Jurkat, Clone E6-1 (cell line): ENCODE data around the gene ELMOD3.

Source experiments
- DNase-seq: peaks from one replicate; pipeline ENCODE4 v3.0.0-alpha.2; 2011; ENCODE audit warnings: low read depth, low spot score
- H3K4me3 ChIP-seq: 2 replicates; pipeline ENCODE4 v1.5.1; 2011; ENCODE audit warnings: mild to moderate bottlenecking, low read length, control low read depth, moderate library complexity

Gene ELMOD3

DNA sequence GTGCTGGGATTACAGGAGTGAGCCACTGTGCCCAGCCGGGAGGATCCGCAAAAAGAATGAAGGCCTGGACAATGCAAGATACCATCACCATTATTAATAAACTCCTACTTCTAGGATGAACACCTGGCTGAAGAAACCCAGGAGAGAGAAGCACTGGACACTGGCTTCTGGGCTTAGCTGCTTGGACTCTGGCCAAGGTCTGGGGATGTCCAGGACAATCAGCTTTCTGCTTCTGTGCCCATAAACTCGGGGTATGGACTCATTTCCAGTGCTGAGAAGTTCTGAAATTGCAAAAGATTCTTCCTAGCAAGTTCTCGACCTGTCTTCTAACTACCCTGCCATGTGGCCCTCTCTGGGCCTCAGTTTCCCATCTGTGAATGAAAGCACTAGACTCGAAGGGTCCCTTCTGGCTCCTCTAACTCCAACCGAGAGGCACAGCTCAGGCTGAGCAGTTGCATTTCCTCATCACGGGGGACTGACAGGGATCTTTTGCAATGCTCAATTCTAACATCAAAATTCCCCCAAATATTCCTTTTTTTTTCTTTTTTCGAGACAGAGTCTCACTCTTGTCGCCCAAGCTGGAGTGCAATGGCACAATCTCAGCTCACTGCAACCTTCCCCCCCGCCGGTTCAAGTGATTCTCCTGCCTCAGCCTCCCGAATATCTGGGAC, 61.5 kb downstream of the ELMOD3 start:
- DNase-seq: no peak
- no peak overlapping the region for H3K4me3 ChIP-seq

DNA sequence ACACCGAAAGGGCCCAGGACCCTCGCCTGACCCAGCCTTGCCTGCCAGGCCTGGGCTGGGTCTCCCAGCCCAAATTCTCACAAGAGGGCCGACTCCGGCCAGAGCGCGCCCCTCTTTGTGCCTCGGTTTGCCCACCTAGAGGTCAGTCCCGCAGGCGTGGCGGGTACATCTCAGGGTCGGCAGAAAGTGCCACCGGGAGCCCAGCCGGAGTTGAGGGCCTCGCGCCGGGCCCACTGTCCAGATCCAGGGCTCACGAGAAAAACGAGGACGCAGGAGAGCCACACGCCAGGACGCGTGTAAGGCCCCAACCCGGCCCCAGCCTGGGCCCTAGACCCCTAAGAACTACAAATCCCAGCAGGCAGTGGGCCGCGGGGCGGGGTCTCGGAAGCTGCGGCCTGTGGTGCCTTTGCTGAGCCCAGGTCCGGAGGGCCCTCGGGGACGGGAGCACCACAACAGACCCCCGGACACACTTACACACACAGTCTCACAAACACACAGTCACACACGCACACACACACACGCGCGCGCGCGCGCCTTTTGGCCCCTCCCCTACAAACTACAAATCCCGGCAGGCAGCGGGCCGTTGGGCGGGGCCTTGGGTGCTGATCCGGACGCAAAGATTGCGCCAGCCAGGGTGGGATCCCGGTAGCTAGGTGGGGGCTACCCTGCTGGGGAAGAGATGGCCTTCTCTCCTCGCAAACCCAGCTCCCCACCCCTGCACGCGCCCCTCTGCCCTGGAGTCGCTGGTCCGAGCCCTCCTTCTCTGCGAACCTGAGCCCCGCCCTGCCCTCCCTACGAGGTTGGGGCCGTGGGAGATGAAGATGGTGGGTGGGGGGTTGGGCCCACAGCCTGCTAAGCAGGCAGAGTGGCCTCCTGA, 63.8 kb downstream of the ELMOD3 start, which contains the start of gene SH2D6:
Gene SH2D6, plus strand, starts transcription at position 583 of the 877 bp plus-strand sequence. CDS start 10,752 bp downstream, outside the sequence.
- peak; percentile 80 for DNase-seq
- peak within 1 kb of the TSS; percentile 87 for H3K4me3 ChIP-seq

DNA sequence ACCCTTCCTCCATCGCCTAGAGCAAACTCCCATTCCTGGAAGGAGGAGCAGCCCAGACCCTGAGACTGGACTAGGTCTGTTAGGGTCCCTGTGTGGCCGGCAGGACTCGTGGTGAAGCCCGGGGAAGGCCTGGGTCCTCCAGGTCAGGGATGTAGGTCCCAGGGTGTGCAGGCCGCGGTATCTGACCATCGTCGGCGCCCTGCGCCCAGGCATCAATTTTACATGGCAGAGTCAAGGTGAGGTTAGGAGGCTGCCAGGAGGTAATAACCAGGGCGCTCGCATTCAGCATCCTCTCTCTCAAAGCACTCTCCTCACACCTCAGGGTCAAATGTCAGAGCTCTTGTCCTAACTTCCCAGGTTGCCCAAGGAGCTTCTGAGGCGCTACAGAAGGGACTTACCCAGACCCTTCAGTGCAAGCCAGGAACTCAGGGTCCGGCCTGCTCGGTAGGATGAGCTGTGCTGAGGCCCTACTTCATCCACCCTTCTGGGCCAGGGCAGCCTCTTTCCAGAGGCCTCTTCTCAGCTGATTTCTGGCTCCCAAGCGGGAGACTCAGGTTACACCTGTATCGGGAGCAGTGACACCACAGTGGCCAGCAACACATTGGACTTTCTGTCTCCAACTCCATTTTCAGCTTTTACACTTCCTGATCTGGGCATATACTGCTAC, 64.6 kb downstream of the ELMOD3 start:
- no peak for DNase-seq

GRCh38 chr2:85420536-85421259, 66.1 kb downstream of the ELMOD3 start:
- H3K4me3 ChIP-seq: peak overlapping the region; percentile 36
- DNase-seq: peak; percentile 72

More for the DNA sequence above, 64.6 kb downstream of the ELMOD3 start:
- H3K4me3 ChIP-seq: peak overlapping the region; percentile 87

DNA sequence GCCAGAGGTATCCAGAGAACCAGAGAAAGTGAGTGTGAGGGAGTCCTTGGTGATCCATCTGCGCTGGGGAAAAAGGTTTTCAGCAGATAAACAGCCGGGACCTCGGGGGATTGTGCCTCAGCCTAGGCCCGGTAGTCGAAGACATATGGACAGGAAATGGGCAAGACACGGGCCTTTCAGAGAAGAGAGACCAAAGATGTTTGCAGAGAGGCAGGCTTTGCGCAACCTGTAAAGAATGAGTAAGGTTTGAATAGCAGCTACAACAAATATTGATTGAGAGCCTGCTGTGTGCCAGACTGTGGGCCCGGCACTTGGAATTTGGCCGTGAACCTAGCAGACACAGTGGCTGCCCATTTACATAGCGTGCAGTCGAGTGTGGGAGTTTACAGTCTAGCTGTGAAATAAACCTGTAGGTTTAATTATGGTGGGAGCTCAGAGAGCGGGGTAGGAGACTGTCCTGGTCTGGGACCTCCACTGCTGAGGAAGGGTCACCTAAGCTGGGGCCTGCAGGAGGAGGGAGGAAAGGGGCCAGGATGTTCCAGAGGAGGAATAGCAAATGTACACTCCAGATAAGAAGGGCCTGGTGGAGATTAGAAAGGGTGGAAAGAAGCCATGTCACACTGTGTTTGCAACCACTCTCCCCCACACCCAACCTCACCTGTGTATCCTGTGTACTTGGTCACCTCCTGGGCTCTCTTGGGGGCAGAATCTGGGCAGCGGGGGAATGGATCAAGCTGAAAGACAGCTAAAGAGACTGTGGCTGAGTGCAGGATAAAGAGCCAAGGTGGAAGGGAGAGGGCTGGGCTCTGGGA, 66.9 kb downstream of the ELMOD3 start:
- no peak for DNase-seq
- peak overlapping the region; percentile 36; the same call in 1 of the 2 replicates for H3K4me3 ChIP-seq

DNA sequence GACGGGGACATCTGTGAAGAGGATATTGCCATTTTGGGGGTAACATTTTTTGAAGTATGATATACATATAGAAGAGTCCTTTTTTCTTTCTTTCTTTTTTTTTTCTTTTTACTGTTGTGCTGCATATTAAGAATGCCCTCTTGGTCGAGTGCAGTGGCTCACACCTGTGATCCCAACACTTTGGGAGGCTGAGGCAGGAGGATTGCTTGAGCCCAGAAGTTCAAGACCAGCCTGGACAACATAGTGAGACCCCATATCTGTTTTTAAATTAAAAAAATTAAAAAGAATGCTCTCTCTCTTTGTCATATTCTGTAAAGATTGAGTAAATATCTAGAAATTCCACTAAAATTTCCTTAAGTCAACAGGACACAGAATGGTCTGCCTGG, 67.5 kb downstream of the ELMOD3 start:
- DNase-seq: no peak
- H3K4me3 ChIP-seq: no peak overlapping the region

DNA sequence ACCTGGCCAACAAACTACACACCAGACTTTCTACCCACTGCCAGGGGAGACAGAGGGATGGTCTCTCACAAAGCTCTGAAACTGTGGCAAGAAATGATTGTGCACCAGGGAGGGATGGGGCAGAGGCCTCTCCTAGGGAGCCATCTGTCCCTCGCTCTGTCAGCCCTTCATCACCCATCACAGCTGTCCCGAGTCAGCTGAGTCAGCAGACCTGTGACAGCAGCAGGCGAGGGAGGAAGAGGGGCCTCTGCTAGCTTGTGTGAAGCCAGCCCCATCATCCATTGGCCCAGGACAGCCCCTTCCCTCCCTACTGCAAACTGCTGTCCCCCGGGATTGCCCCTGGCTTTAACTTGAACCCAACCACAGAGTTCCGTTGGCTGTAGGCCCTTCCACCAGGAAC, 69.0 kb downstream of the ELMOD3 start:
- no peak overlapping the region for H3K4me3 ChIP-seq
- DNase-seq: no peak

GRCh38 chr2:85425588-85425987, 71.0 kb downstream of the ELMOD3 start:
- DNase-seq: no peak
- H3K4me3 ChIP-seq: no peak overlapping the region

GRCh38 chr2:85427300-85427835, 72.8 kb downstream of the ELMOD3 start:
- DNase-seq: no peak
- H3K4me3 ChIP-seq: no peak overlapping the region

- DNase-seq: no peak
- no peak overlapping the region for H3K4me3 ChIP-seq
These were observed 73.8 kb downstream of the ELMOD3 start for GRCh38 chr2:85428343-85428881.

DNA sequence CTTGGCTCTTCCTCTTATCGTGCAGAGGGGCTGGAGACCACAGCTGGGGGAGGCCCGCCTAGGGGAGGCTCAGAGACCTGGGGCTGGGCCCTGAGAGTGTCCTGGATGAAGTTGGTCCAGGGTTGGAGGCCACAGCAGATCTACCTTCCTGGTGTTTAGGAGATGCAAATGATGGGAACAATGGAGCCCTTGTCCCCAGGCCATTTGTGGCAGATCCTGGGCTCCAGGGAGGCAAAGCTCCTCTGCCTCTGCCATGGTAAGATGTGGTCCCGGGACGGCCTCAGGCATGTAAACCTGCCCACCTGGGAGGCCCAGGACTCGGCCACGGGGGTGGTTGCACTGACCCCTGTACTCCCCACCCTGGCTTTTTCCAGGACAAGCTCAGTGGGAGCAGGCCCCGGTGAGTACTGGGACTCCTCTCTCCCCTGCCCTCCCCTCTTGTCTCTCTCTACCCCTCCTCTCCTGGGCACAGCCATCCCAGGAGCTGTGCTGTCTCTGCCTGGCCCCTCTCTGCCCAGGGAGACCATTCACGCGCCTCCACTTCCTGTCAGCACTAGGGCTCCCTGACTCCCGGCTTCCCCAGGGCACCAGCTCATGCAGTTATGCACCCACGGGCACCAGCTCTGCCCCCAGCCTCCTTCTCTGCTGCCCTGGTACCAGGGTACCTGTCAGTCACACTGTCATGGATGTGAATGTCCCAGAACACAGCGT, 74.8 kb downstream of the ELMOD3 start:
- no peak for DNase-seq
- H3K4me3 ChIP-seq: no peak overlapping the region

GRCh38 chr2:85429924-85430289, 75.3 kb downstream of the ELMOD3 start:
- DNase-seq: no peak

DNA sequence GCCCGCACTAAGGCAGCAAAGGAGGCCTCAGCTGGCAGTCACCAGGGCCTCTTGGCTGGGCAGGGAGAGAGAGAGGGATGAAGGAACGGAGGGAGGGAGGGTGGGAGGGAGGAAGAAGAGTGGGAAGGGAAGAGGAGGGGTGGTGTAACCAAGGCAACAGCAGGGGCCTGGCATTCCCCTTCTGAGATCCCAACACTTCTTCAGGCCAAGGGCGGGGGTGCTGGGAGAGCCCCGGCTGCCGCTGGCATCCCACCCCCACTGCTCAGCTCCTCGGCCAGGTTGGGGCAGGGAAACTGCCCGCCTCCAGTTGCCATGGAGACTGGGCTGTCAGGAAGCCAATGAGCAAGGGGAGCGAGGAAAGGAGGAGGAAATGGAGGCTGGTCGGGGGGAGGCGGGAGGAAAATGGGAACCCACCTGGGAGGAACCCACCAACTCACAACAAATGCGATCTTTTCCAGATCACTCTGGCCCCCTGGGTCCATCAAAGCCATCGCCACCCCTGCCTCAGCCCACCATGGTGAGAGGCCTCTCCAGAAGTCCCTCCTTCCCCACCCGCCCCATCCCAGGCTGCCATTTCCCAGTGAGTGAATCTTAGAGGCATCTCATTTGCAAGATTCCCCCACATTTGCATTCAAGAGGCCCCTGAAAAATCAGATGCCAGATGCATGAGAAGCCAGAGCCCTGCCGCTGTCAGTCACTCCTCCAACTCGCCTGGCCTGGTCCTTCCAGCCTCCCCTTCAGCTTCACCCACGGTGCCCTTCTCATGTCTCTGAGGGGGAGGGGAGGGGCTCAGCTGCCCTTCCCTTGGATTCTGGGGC, 76.4 kb downstream of the ELMOD3 start:
- no peak overlapping the region for H3K4me3 ChIP-seq
- no peak for DNase-seq

More at GRCh38 chr2:85429924-85430289, 75.3 kb downstream of the ELMOD3 start:
- H3K4me3 ChIP-seq: no peak overlapping the region

DNA sequence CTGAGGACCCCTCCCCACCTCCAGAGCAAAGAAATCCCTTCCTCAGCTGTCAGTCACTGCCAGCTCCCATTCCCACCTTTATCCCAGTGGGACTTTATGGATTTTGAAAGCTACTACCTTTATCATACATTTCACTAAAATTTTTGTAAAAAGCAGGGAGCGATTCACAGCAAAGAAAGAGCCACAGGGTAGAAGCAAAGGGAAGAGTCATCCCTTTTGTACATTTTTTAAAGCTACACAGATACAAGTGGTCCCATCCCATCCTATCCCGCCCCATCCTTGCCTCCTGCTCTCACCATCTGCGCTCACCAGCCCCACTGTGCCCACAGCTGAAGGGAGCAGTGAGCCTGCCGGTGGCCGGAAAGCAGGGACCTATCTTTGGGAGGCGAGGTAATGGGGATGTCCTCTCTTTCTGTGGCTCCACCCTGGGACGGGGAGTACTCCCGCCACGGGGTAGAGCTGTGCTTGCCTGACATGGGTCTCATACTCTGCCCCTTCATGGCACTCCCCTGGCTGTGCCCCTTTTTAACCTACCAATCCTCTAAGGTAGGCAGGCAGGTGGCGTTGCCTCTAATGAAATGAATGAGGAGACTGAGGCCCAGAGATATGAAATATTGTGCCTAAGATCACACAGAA, 77.1 kb downstream of the ELMOD3 start:
- no peak for DNase-seq
- no peak overlapping the region for H3K4me3 ChIP-seq

DNA sequence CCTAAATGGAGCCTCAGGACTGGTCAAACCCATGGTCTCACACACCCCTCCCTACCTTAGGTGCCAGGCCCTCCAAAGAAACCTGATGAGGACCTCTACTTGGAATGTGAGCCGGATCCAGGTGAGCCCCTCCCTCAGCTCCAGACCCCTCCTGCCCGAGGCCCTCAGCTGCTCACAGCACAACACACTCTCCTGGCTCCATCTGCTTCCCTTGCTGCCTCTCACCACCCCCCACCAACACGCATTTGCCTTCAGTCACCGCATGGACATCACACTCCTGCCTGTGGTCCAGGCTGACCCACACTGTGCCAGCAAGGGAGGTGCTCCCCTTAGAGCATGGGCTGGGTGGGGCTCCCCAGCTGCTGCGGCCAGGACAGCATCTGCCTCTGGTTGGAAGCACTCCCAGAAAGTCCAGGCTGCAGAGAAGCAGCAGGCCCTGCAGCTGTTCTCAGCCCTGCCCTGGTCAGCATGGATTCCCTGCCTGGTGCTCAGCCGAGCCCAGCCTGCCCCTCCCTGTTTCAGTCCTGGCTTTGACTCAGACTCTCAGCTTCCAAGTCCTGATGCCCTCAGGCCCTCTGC, 79.0 kb downstream of the ELMOD3 start:
- DNase-seq: no peak

GRCh38 chr2:85434696-85435095, 80.1 kb downstream of the ELMOD3 start:
- H3K4me3 ChIP-seq: no peak overlapping the region

More for the DNA sequence above, 79.0 kb downstream of the ELMOD3 start:
- H3K4me3 ChIP-seq: no peak overlapping the region

More at GRCh38 chr2:85434696-85435095, 80.1 kb downstream of the ELMOD3 start:
- no peak for DNase-seq
